MCF 10A (cell line): Measurements from ENCODE around the gene HCLS1. TPM values are rescaled to one million over a fixed set of nuclear protein-coding genes. Genes with fewer than 3 reads are reported as not detected.

Experiments
- BruUV-seq: library from RNA; stranded (reverse); fragments of 400-500 nt; replicated peaks from 2 replicates; lab custom pipeline; 2021; lab: Mats Ljungman, UMichigan
- CTCF ChIA-PET: fragments of 300-600 bp; sonication (Branson Sonifier 250); formaldehyde crosslinking; extraction: SDS; loops from one replicate; lab custom pipeline; 2021; ENCODE audit warnings: antibody characterized with exemption, inconsistent platforms; lab: Yijun Ruan, JAX
- POLR2A ChIA-PET: fragments of 300-600, 350-650 bp; sonication (Branson Sonifier 250); formaldehyde crosslinking; extraction: SDS; loops from one replicate; lab custom pipeline; 2020; ENCODE audit warnings: antibody characterized with exemption, inconsistent platforms; lab: Yijun Ruan, JAX
- DNase-seq: peaks from one replicate; pipeline ENCODE4 v3.0.0-alpha.2; 2018; ENCODE audit not compliant: unreplicated experiment
- H3K27ac Mint-ChIP-seq: one replicate; pipeline ENCODE4 v1.8.0; 2022; ENCODE audit warnings: mild to moderate bottlenecking, low read depth, mixed read lengths; ENCODE audit not compliant: unreplicated experiment
- H3K27me3 Mint-ChIP-seq: one replicate; pipeline ENCODE4 v1.8.0; 2022; ENCODE audit warnings: mixed read lengths; ENCODE audit not compliant: insufficient read depth, unreplicated experiment
- H3K36me3 Mint-ChIP-seq: one replicate; pipeline ENCODE4 v1.8.0; 2022; ENCODE audit warnings: mild to moderate bottlenecking, moderate library complexity, mixed read lengths; ENCODE audit not compliant: insufficient read depth, unreplicated experiment
- H3K4me1 Mint-ChIP-seq: one replicate; pipeline ENCODE4 v1.8.0; 2022; ENCODE audit warnings: mixed read lengths; ENCODE audit not compliant: insufficient read depth, unreplicated experiment
- H3K4me3 Mint-ChIP-seq: one replicate; pipeline ENCODE4 v1.8.0; 2022; ENCODE audit warnings: mild to moderate bottlenecking, moderate library complexity, mixed read lengths; ENCODE audit not compliant: unreplicated experiment
- H3K9me3 Mint-ChIP-seq: one replicate; pipeline ENCODE4 v1.8.0; 2022; ENCODE audit warnings: mixed read lengths; ENCODE audit not compliant: unreplicated experiment
- CTCF ChIP-seq: fragments of 200-600 bp; IDR thresholded peaks from one replicate; pipeline ENCODE4 v1.8.0; 2022; ENCODE audit warnings: antibody characterized with exemption, mild to moderate bottlenecking; ENCODE audit not compliant: unreplicated experiment
- intact Hi-C: fragments of 100-400 bp; cut with micrococcal nuclease; formaldehyde crosslinking; loops from 2 replicates; pipeline ENCODE4 v1.14.1; 2022
- total RNA-seq: library from RNA; stranded (reverse); gene quantifications from 2 replicates; pipeline ENCODE4 v1.2.3, GENCODE V29; 2022

HCLS1 gene
- total RNA-seq, 1 experiment from 2014 or later = 1.6 TPM

DNA sequence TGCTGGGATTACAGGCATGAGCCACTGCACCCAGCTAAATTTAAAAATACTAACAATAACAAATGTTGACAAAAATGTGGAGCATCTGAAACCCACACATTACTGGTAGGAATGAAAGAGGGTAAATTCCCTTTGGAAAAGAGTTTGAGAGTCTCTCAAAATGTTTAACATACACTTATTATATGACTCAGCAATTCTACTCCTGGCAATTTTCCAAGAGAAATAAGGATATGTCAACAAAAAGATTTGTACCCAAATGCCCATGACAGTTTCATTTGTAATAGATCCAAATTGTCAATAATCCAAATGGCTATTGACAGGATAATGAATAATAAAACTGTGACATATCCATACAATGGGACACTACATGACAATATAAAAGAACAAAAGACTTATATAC, 9.0 kb downstream of the HCLS1 start:
- ChIA-PET CTCF (interaction anchor here (4.7 kb wide), 1 partner anchor 105 kb away, joined by 27 read pairs; the partner anchor contains the start of gene POLQ), POLR2A (interaction anchor here (0.7 to 0.8 kb wide), 2 partner anchors 12 to 33 kb away, joined by 3 read pairs; no protein-coding TSS in a partner anchor)
- intact Hi-C loops = no loop called here

DNA sequence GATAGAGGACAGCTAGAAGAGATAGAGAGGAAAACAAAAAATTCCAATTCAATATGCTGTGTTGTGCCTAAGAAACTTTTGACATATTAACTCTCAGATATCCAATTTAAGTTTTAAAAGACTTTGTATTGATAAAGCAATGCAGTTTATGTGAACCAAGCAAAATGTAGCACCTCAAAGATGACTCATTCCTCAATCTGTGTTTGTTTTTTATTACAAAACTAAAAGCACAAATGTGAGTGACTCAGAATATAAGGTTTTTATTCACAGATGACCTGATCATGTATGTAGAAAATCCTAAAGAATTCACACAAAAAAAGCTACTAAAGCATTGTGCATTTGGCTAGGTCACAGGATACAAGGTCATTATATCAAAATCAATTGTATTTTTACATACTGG, 11.1 kb downstream of the HCLS1 start:
- no peaks in the 10 kb centered on the region for H3K36me3 Mint-ChIP-seq
- ChIA-PET POLR2A (interaction anchor here (0.6 to 3.2 kb wide), 4 partner anchors 8 to 103 kb away, joined by 3 to 14 read pairs (median 6); partner anchors contain the start of gene POLQ), CTCF (interaction anchor here (4.7 kb wide), 1 partner anchor 103 kb away, joined by 27 read pairs; the partner anchor contains the start of gene POLQ)
- intact Hi-C loops = no loop called here
- H3K4me3 Mint-ChIP-seq = no peak overlapping the region
- no peaks in the 10 kb centered on the region for H3K27me3 Mint-ChIP-seq
- TF ChIP-seq CTCF = no peak
- H3K27ac Mint-ChIP-seq = peak overlapping the region; percentile 31
- BruUV-seq = no TSS peak
- peaks cover 20% of the 10 kb centered on the region for H3K4me1 Mint-ChIP-seq
- no peaks in the 10 kb centered on the region for H3K9me3 Mint-ChIP-seq
- DNase-seq = peak; percentile 47

More for the DNA sequence above, 9.0 kb downstream of the HCLS1 start:
- no TSS peak for BruUV-seq
- no peaks in the 10 kb centered on the region for H3K27me3 Mint-ChIP-seq
- H3K27ac Mint-ChIP-seq = no peak overlapping the region
- H3K36me3 Mint-ChIP-seq = no peaks in the 10 kb centered on the region
- no peak overlapping the region for H3K4me3 Mint-ChIP-seq
- peaks cover 20% of the 10 kb centered on the region for H3K4me1 Mint-ChIP-seq
- no peak for TF ChIP-seq CTCF
- peak; percentile 45 for DNase-seq
- no peaks in the 10 kb centered on the region for H3K9me3 Mint-ChIP-seq

- TF ChIP-seq CTCF = no peak
- H3K9me3 Mint-ChIP-seq = no peaks in the 10 kb centered on the region
- peak overlapping the region; percentile 39 for H3K27ac Mint-ChIP-seq
- POLR2A ChIA-PET = interaction anchor here (0.8 to 3.2 kb wide), 5 partner anchors 8 to 704 kb away, joined by 3 to 14 read pairs (median 3); partner anchors contain the start of gene POLQ
- CTCF ChIA-PET = interaction anchor here (0.6 to 4.7 kb wide), 8 partner anchors 11 to 322 kb away, joined by 3 to 27 read pairs (median 4); partner anchors contain the start of gene POLQ
- H3K4me3 Mint-ChIP-seq = no peak overlapping the region
- intact Hi-C loops = no loop called here
- no peaks in the 10 kb centered on the region for H3K36me3 Mint-ChIP-seq
- peaks cover 20% of the 10 kb centered on the region for H3K4me1 Mint-ChIP-seq
- no TSS peak for BruUV-seq
- peak; percentile 27 for DNase-seq
- no peaks in the 10 kb centered on the region for H3K27me3 Mint-ChIP-seq
These were observed 12.3 kb downstream of the HCLS1 start for GRCh38 chr3:121648219-121648958.

GRCh38 chr3:121645054-121645453, 15.6 kb downstream of the HCLS1 start:
- Mint-ChIP-seq H3K4me1 (peaks cover 21% of the 10 kb centered on the region), H3K36me3 (no peaks in the 10 kb centered on the region), H3K27ac (no peak overlapping the region), H3K27me3 (no peaks in the 10 kb centered on the region), H3K4me3 (no peak overlapping the region), H3K9me3 (no peaks in the 10 kb centered on the region)
- ChIA-PET CTCF (no interaction called here), POLR2A (no interaction called here)
- intact Hi-C loops = no loop called here
- no peak for DNase-seq
- no TSS peak for BruUV-seq
- TF ChIP-seq CTCF = no peak
